Measurements from ENCODE around the gene PRSS36.

PRSS36 gene

DNA sequence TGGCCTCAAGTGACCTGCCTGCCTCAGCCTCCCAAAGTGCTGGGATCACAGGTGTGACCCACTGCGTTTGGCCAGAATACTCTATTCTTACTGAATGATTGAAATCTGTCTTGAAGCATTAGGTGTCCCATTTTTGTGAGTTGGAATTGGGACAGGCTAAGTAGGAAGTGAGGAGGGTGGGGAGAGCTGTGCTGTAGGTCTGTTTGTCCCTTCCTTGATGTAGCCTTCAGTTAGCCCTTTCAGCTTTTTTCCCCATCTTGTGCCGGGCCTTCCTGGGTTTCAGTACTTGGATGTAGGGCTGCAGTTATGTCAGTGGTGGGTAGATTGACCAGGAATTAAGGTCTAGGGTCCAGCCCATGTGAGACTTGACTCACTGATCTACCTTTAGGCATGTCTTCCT is 44.0 kb upstream of the PRSS36 start:
- DNase-seq (ENCODE audit: extremely low read depth, low read depth) = no peak
- TF ChIP-seq, protein P1, sequence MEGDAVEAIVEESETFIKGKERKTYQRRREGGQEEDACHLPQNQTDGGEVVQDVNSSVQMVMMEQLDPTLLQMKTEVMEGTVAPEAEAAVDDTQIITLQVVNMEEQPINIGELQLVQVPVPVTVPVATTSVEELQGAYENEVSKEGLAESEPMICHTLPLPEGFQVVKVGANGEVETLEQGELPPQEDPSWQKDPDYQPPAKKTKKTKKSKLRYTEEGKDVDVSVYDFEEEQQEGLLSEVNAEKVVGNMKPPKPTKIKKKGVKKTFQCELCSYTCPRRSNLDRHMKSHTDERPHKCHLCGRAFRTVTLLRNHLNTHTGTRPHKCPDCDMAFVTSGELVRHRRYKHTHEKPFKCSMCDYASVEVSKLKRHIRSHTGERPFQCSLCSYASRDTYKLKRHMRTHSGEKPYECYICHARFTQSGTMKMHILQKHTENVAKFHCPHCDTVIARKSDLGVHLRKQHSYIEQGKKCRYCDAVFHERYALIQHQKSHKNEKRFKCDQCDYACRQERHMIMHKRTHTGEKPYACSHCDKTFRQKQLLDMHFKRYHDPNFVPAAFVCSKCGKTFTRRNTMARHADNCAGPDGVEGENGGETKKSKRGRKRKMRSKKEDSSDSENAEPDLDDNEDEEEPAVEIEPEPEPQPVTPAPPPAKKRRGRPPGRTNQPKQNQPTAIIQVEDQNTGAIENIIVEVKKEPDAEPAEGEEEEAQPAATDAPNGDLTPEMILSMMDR (IDR thresholded peaks at IDR 0.05; ENCODE audit: low read depth, low read length, missing control alignments) = no peak
- H3K4me3 ChIP-seq (replicated peaks; ENCODE audit: low read depth, low read length) = no peak overlapping the region

DNA sequence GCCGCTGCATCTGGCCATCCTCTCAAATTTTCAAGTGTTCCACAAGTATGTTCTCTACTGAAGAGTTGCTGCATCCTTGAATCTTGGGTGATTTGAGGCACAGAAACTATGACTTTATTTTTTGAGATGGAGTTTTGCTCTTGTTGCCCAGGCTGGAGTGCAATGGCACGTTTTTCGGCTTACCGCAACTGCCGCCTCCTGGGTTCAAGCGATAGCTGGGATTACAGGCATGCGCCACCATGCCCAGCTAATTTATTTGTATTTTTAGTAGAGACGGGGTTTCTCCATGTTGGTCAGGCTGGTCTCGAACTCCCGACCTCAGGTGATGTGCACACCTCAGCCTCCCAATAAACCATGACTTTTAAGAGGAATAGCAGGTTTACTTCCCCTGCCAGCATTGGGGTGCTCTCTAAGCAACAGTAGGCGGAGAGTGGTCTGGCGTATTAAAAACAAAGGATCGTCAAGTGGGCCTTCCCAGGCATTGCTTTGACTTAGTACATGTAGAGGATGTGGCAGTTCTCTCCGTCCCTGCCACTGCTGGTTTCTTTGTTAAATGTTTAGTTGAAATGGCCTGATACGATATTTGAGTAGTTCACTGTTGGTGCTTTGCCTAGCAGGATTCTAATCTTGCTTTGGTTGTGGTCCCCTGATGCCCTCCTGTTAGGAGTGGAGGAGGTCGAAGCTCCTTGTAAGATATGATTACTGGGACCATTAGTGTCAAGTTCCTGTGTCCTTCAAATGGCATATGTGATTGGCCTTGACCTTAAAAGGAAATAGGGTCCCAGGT is 43.2 kb upstream of the PRSS36 start:
- DNase-seq (ENCODE audit: extremely low read depth, low read depth) = no peak
- H3K4me3 ChIP-seq (replicated peaks; ENCODE audit: low read depth, low read length) = no peak overlapping the region
- TF ChIP-seq, protein P1 (IDR thresholded peaks at IDR 0.05; ENCODE audit: low read depth, low read length, missing control alignments) = no peak

DNA sequence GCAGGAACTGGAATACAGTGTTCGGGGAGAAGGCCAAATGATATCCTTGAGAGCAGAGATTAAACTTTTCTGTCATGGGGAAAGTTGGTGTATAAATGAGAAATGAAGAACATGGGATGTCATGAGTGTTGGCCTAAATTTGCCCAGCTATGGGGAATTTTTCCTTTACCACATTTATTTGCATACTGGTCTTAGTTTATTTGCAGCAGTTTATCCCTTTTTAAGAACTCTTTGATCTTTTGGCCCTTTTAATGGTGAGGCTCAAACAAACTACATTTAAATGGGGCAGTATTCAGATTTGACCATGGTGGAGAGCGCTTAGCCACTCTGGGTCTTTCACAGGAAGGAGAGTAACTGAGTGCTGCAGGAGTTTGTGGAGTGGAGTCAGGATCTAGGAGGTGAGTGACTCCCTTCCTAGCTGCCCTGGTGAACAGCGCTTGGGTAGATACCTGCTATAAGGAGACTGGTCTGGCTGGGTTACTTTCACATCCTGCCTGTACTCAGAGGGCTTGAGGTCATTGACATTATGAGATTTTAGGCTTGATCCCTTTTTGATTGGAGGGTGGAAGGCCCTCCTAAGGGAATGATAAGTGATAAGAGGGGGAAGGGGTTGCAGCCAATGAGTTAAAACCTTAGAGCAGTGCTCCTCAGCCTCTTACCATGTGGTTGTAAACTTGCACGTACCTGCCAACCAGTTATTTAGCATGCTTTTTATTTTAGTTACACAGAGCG is 42.0 kb upstream of the PRSS36 start:
- no peak for DNase-seq (ENCODE audit: extremely low read depth, low read depth)
- TF ChIP-seq, protein P1 (IDR thresholded peaks at IDR 0.05; ENCODE audit: low read depth, low read length, missing control alignments) = no peak
- H3K4me3 ChIP-seq (replicated peaks; ENCODE audit: low read depth, low read length) = no peak overlapping the region

DNA sequence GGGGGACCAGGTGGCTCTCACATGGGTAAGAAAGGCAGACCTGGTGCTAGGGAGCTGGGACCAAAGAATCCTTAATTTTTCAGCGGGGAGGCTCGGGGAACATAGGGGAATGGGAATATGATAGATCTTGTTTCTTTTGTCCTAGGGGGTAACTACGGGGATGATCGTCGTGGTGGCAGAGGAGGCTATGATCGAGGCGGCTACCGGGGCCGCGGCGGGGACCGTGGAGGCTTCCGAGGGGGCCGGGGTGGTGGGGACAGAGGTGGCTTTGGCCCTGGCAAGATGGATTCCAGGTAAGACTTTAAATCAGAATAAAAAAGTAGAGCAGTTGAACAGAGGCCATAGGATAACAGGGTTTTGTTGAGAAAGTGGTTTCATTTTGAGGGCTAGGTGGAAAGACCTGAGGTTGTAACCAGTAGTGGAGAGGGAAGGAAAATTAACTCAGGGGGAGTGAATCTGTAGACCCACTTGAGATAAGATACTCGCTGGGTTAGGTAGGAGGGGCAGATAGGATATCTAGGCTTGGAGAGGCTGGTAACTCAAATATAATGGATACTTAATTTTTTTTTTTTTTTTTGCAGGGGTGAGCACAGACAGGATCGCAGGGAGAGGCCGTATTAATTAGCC is 41.1 kb upstream of the PRSS36 start:
- no peak for DNase-seq (ENCODE audit: extremely low read depth, low read depth)
- TF ChIP-seq, protein P1 (IDR thresholded peaks at IDR 0.05; ENCODE audit: low read depth, low read length, missing control alignments) = no peak
- H3K4me3 ChIP-seq (replicated peaks; ENCODE audit: low read depth, low read length) = no peak overlapping the region

DNA sequence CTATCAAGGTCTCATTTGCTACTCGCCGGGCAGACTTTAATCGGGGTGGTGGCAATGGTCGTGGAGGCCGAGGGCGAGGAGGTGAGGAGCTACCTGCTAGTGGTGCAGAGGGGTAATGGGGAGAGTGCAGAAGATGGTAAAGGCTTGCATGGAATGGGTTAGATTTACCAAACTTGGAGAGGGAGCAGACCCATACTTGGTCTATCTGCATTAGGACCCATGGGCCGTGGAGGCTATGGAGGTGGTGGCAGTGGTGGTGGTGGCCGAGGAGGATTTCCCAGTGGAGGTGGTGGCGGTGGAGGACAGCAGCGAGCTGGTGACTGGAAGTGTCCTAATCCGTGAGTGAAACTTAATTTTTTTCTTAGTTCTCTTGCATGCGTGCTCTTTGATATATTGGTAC is 40.2 kb upstream of the PRSS36 start:
- TF ChIP-seq, protein P1 (IDR thresholded peaks at IDR 0.05; ENCODE audit: low read depth, low read length, missing control alignments) = no peak
- H3K4me3 ChIP-seq (replicated peaks; ENCODE audit: low read depth, low read length) = no peak overlapping the region
- DNase-seq (ENCODE audit: extremely low read depth, low read depth) = no peak

DNA sequence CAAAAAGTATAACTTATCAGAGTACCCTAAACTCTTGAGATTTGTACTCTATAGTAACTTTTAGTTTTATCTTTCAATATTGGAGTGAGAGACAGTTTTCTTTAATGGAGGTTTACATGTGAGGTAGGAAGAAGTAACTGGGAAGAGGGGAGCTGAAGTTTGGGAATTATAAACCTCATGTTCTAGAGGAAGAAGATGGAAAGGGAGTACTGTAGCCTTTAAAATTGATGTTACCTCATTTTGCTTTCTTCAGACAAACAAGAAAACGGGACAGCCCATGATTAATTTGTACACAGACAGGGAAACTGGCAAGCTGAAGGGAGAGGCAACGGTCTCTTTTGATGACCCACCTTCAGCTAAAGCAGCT is 39.5 kb upstream of the PRSS36 start:
- no peak overlapping the region for H3K4me3 ChIP-seq (replicated peaks; ENCODE audit: low read depth, low read length)
- no peak for DNase-seq (ENCODE audit: extremely low read depth, low read depth)
- TF ChIP-seq, protein P1 (IDR thresholded peaks at IDR 0.05; ENCODE audit: low read depth, low read length, missing control alignments) = no peak
